B cell (primary cell): ENCODE data around the gene TMC1.

Source experiments
- CTCF ChIP-seq: fragments of 200-600 bp; IDR thresholded peaks from one replicate; pipeline ENCODE4 v1.8.0; 2022; ENCODE audit warnings: antibody characterized with exemption, mild to moderate bottlenecking
- EZH2 ChIP-seq: IDR thresholded peaks from 2 replicates; pipeline ENCODE4 v1.6.1; 2012; ENCODE audit warnings: borderline replicate concordance, low read depth, mild to moderate bottlenecking, moderate library complexity, low read length; ENCODE audit not compliant: insufficient read depth, poor library complexity, severe bottlenecking

GRCh38 chr9:72596451-72597180 is 75.2 kb downstream of the TMC1 start:
- no peak for TF ChIP-seq CTCF
- TF ChIP-seq EZH2 = no peak
